Endodermal cell (in vitro differentiated cells): Measurements from ENCODE around the gene CLEC4G. TPM values are rescaled to one million over a fixed set of nuclear protein-coding genes. Genes with fewer than 3 reads are reported as not detected.
A peak's percentile ranks its signal among the peaks of the same experiment; 100 is the strongest.

ENCODE experiments used
- DNase-seq: peaks from one replicate; pipeline ENCODE4 v3.0.0-alpha.2; 2017
- H3K27ac ChIP-seq: 2 replicates; pipeline ENCODE4 v1.5.1; 2013; ENCODE audit warnings: mild to moderate bottlenecking, low read depth, low read length, moderate library complexity
- H3K27me3 ChIP-seq: 2 replicates; pipeline ENCODE4 v1.6.1; 2013; ENCODE audit warnings: mild to moderate bottlenecking, low read length, moderate library complexity; ENCODE audit not compliant: insufficient read depth, control insufficient read depth, poor library complexity, severe bottlenecking
- H3K36me3 ChIP-seq: 2 replicates; pipeline ENCODE4 v1.7.0; 2013; ENCODE audit warnings: mild to moderate bottlenecking, low read length, moderate library complexity; ENCODE audit not compliant: control insufficient read depth, insufficient read depth
- H3K4me1 ChIP-seq: one replicate; pipeline ENCODE4 v1.7.0; 2013; ENCODE audit warnings: low read length; ENCODE audit not compliant: control insufficient read depth, insufficient read depth
- H3K4me3 ChIP-seq: 2 replicates; pipeline ENCODE4 v1.5.1; 2013; ENCODE audit warnings: mild to moderate bottlenecking, low read length, moderate library complexity
- H3K9ac ChIP-seq: 2 replicates; pipeline ENCODE4 v1.6.1; 2013; ENCODE audit warnings: mild to moderate bottlenecking, low read length, moderate library complexity; ENCODE audit not compliant: poor library complexity, severe bottlenecking; ENCODE audit errors: extremely low read depth
- H3K9me3 ChIP-seq: 2 replicates; pipeline ENCODE4 v1.6.1; 2013; ENCODE audit warnings: mild to moderate bottlenecking, low read length, moderate library complexity; ENCODE audit not compliant: control insufficient read depth
- H3K27ac Mint-ChIP-seq: 2 replicates; pipeline ENCODE4 v1.8.0; 2020; ENCODE audit warnings: mixed read lengths
- H3K27me3 Mint-ChIP-seq: 2 replicates; pipeline ENCODE4 v1.8.0; 2021; ENCODE audit warnings: mild to moderate bottlenecking, mixed read lengths; ENCODE audit not compliant: insufficient read depth
- H3K36me3 Mint-ChIP-seq: 2 replicates; pipeline ENCODE4 v1.8.0; 2020; ENCODE audit warnings: low read depth, mixed read lengths
- H3K4me1 Mint-ChIP-seq: 2 replicates; pipeline ENCODE4 v1.8.0; 2020; ENCODE audit warnings: mixed read lengths
- H3K4me3 Mint-ChIP-seq: 2 replicates; pipeline ENCODE4 v1.8.0; 2020; ENCODE audit warnings: mild to moderate bottlenecking, moderate library complexity, mixed read lengths
- H3K9me3 Mint-ChIP-seq: 2 replicates; pipeline ENCODE4 v1.8.0; 2020; ENCODE audit warnings: mild to moderate bottlenecking, mixed read lengths
- CTCF ChIP-seq: fragments of 200-600 bp; sonication (generic); conservative IDR thresholded peaks from 2 replicates; pipeline ENCODE4 v1.5.0; 2021; ENCODE audit warnings: antibody characterized with exemption, mild to moderate bottlenecking
- WGBS, 2 experiments: methylation state at CpG; one replicate each; pipeline versions ENCODE4 v1.1.5 to v1.1.7; 2013; ENCODE audit warnings: missing lambda C conversion rate in 2 of 2, mixed read lengths in 1 of 2; ENCODE audit not compliant: insufficient coverage in 1 of 2, insufficient read length in 1 of 2; 5-methylcytosine and 5-hydroxymethylcytosine counted together
- total RNA-seq, 2 donors: library from RNA; stranded (reverse); fragmentation: NEBNext Ultra II Directional in 1 of 2; extraction: Animal tissue kit (Norgen Biotek cat#: 25700) in 1 of 2; gene quantifications; 2 replicates in 1 of 2; 3 replicates in 1 of 2; pipeline ENCODE4 v1.2.1, GENCODE V29; 2021

The CLEC4G gene
- total RNA-seq, 2 donors from 2014 or later: not detected

GRCh38 chr19:7687177-7687576, 44.7 kb downstream of the CLEC4G start:
- Histone ChIP-seq H3K27me3 (no peaks in the 10 kb centered on the region), H3K4me3 (no peak overlapping the region), H3K9ac (no peak overlapping the region), H3K4me1 (no peaks in the 10 kb centered on the region), H3K27ac (no peak overlapping the region), H3K9me3 (no peaks in the 10 kb centered on the region), H3K36me3 (peaks cover 13% of the 10 kb centered on the region)
- DNase-seq: no peak
- H3K27me3 Mint-ChIP-seq: peaks cover 4% of the 10 kb centered on the region
- no peak overlapping the region for H3K27ac Mint-ChIP-seq
- no peak overlapping the region for H3K4me3 Mint-ChIP-seq
- WGBS, 2 experiments: 90 to 92% methylated on average over 7 to 12 of the region's 12 CpGs
- H3K9me3 Mint-ChIP-seq: no peaks in the 10 kb centered on the region
- H3K4me1 Mint-ChIP-seq: peaks cover 5% of the 10 kb centered on the region
- peaks cover 15% of the 10 kb centered on the region for H3K36me3 Mint-ChIP-seq
- no peak for TF ChIP-seq CTCF

GRCh38 chr19:7685546-7686445, 46.1 kb downstream of the CLEC4G start:
- WGBS, 2 experiments: 56 to 80% methylated on average over 11 to 18 of the region's 19 CpGs
- peaks cover 18% of the 10 kb centered on the region for H3K36me3 Mint-ChIP-seq
- H3K27me3 Mint-ChIP-seq: peaks cover 4% of the 10 kb centered on the region
- H3K27ac ChIP-seq: no peak overlapping the region
- no peak for DNase-seq
- no peaks in the 10 kb centered on the region for H3K27me3 ChIP-seq
- no peaks in the 10 kb centered on the region for H3K9me3 ChIP-seq
- no peak overlapping the region for H3K4me3 ChIP-seq
- H3K9ac ChIP-seq: no peak overlapping the region
- H3K4me1 Mint-ChIP-seq: peaks cover 8% of the 10 kb centered on the region
- no peak overlapping the region for H3K4me3 Mint-ChIP-seq
- peaks cover 13% of the 10 kb centered on the region for H3K36me3 ChIP-seq
- H3K4me1 ChIP-seq: no peaks in the 10 kb centered on the region
- TF ChIP-seq CTCF: no peak
- no peak overlapping the region for H3K27ac Mint-ChIP-seq
- H3K9me3 Mint-ChIP-seq: no peaks in the 10 kb centered on the region

GRCh38 chr19:7682175-7682855, 49.6 kb downstream of the CLEC4G start:
- Histone ChIP-seq H3K4me1 (no peaks in the 10 kb centered on the region), H3K27me3 (peaks cover 14% of the 10 kb centered on the region), H3K9ac (no peak overlapping the region), H3K27ac (no peak overlapping the region), H3K9me3 (no peaks in the 10 kb centered on the region), H3K36me3 (peaks cover 13% of the 10 kb centered on the region), H3K4me3 (peak overlapping the region; percentile 87)
- Mint-ChIP-seq H3K27ac (peak overlapping the region; percentile 85), H3K4me1 (peaks cover 8% of the 10 kb centered on the region), H3K9me3 (no peaks in the 10 kb centered on the region), H3K36me3 (peaks cover 18% of the 10 kb centered on the region), H3K27me3 (peaks cover 17% of the 10 kb centered on the region), H3K4me3 (peak overlapping the region; percentile 77)
- no peak for DNase-seq
- WGBS, 2 experiments: 96% methylated on average over 58 to 74 of the region's 74 CpGs
- peak; percentile 59 for TF ChIP-seq CTCF
